GM21447 (cell line): Measurements from ENCODE around the gene MYOCOS.
"Not testable (repeated sequence)": the region's sequence is repeated elsewhere in the genome, so short reads cannot be mapped to it uniquely, and the experiment has no call there.

Experiments
- ATAC-seq: cut with Tn5 transposase; IDR thresholded peaks from one replicate; pipeline ENCODE4 v1.9.1; 2021; ENCODE audit not compliant: unreplicated experiment

Gene MYOCOS

GRCh38 chr1:171656206-171656605, 34.2 kb downstream of the MYOCOS start:
- ATAC-seq, result not testable (repeated sequence)

- no peak for ATAC-seq
Observed at GRCh38 chr1:171661076-171661650, 39.1 kb downstream of the MYOCOS start.

GRCh38 chr1:171663036-171663853, 41.2 kb downstream of the MYOCOS start:
- no peak for ATAC-seq

DNA sequence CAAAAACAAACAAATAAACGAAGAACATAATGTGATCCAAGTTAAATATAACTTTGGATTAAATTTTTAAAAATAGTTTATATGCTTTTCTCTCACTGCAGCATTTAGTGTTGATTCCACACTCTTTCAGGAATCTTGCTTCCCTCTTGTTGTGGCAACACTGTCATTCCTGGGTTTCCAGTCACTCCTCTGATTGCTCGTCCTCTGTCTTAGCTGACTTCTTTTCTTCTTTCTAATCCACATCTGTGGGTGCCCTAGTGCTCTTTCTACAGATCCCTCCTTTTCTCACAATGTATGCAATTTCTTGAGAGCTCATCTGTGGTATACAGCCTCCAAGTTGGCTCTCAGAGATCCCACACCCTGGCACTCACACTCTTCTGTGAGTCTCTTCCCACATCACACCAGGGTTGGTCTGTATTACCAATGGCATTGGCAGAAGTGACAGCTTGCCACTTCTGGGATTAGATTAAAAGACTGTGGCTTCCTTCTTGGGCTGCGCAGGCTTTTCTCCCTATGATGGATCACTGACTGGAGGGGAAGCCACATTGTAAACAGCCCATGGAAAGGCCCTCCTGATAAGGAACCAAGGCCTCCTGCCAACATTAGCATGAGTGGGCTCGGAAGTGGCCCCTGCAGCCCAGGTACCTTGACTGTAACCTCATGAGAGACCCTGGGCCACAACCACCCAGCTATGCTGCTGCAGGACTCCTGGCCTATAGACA, 42.0 kb downstream of the MYOCOS start:
- no peak for ATAC-seq

- no peak for ATAC-seq
Observed at GRCh38 chr1:171664976-171665375, 42.9 kb downstream of the MYOCOS start.

DNA sequence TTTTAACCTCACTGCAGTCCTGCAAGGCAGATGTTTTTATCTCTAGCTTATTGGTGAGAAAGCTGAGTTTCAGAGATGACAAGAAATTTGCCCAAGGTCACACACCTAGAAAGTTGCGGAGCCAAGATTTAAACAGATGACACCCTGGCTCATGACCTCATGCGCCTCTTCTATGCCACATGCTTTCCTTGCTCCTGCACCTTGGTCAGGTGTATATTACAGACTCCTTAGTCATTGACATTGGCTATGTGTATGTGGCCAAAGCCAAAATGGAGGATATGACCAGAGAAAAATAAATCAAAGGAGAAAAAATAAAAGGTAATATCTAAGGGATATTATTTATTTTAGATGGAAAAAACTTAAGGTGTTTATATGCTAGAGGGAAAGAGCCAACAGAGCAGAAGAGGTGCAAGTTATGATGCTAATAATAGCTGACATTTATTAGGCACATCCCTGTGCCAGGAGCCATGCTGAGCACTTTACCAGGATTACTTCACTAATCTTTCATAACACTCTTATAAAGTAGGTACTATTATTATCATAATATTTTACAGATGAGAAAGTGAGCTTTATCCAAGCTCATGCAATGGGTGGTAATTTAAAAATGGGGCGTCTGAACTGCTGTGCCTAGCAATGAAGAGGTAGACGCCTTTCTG, 44.2 kb downstream of the MYOCOS start:
- ATAC-seq, result no peak

DNA sequence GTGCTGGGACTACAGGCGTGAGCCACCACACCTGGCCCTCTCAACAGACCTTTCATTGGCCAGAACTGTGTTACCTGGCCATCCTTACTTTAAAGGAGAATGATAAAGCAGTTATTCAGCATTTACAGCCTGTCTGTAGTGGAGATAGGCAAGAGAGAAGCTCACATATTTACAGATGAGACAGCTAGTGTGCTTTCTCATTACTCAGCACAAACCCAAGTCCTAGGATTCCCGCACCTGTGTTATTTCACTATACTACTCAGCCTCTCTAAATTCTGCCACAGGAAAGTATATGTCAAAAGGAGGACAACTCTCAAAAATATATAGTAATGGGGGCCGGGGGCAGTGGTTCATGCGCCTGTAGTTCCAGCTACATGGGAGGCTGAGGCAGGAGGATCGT, 46.3 kb downstream of the MYOCOS start:
- no peak for ATAC-seq

DNA sequence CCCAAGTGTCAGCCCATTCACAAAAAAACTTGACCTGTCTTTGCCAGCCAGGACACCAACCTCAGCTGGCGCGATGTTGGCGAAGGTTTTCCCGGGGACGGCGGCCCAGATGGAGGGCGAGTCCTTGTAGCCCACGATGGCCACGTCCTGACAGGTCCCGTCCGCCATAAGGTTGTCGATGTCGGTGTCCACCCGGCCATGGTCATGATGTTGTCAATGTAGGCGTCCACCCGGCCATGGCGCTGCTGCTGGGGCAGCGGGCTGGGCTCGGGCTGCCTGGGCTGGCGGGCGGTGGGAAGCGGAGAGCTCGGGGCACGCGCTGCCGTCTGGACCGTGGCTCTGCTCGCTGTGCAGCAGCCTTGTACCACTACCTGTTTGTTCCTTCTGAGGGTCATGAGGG, 48.7 kb downstream of the MYOCOS start:
- ATAC-seq, result no peak

- no peak for ATAC-seq
Observed at GRCh38 chr1:171674431-171675405, 52.7 kb downstream of the MYOCOS start.
